ENCODE results near the gene PFDN4.

Gene PFDN4

GRCh38 chr20:54200487-54201267 lies 7.2 kb upstream of the PFDN4 start:
- no peak for DNase-seq (ENCODE audit: low read depth)

- DNase-seq (ENCODE audit: low read depth) = no peak
Observed at GRCh38 chr20:54201268-54201846, 6.5 kb upstream of the PFDN4 start.

- no peak for DNase-seq (ENCODE audit: low read depth)
Observed at GRCh38 chr20:54203281-54203680, 4.6 kb upstream of the PFDN4 start.

GRCh38 chr20:54204063-54204462 lies 3.8 kb upstream of the PFDN4 start:
- DNase-seq (ENCODE audit: low read depth) = no peak

- no peak for DNase-seq (ENCODE audit: low read depth)
Observed at GRCh38 chr20:54204481-54204880, 3.4 kb upstream of the PFDN4 start.

- DNase-seq (ENCODE audit: low read depth) = no peak
Observed at GRCh38 chr20:54205450-54205849, 2.4 kb upstream of the PFDN4 start.

- DNase-seq (ENCODE audit: low read depth) = no peak
Observed at GRCh38 chr20:54207053-54207742, 689 bp upstream of the PFDN4 start.

GRCh38 chr20:54208548-54209176 lies 775 bp downstream of the PFDN4 start:
- no peak for DNase-seq (ENCODE audit: low read depth)

- no peak for DNase-seq (ENCODE audit: low read depth)
Observed at GRCh38 chr20:54209216-54209813, 1.4 kb downstream of the PFDN4 start.

- no peak for DNase-seq (ENCODE audit: low read depth)
Observed at GRCh38 chr20:54212226-54212625, 4.3 kb downstream of the PFDN4 start.

- no peak for DNase-seq (ENCODE audit: low read depth)
Observed at GRCh38 chr20:54212871-54213270, 5.0 kb downstream of the PFDN4 start.

- DNase-seq (ENCODE audit: low read depth) = no peak
Observed at GRCh38 chr20:54214566-54214965, 6.7 kb downstream of the PFDN4 start.

- DNase-seq (ENCODE audit: low read depth) = no peak
Observed at GRCh38 chr20:54215157-54215789, 7.4 kb downstream of the PFDN4 start.

GRCh38 chr20:54217762-54218161 lies 9.9 kb downstream of the PFDN4 start:
- DNase-seq (ENCODE audit: low read depth) = no peak

- DNase-seq (ENCODE audit: low read depth) = no peak
Observed at GRCh38 chr20:54218470-54218869, 10.6 kb downstream of the PFDN4 start.

GRCh38 chr20:54219751-54220426 lies 12.0 kb downstream of the PFDN4 start:
- DNase-seq (ENCODE audit: low read depth) = no peak

- DNase-seq (ENCODE audit: low read depth) = no peak
Observed at GRCh38 chr20:54220722-54221121, 12.8 kb downstream of the PFDN4 start.

- DNase-seq (ENCODE audit: low read depth) = no peak
Observed at GRCh38 chr20:54221353-54221752, 13.5 kb downstream of the PFDN4 start.

- no peak for DNase-seq (ENCODE audit: low read depth)
Observed at GRCh38 chr20:54221996-54222890, 14.4 kb downstream of the PFDN4 start.

GRCh38 chr20:54223285-54223684 lies 15.4 kb downstream of the PFDN4 start:
- DNase-seq (ENCODE audit: low read depth) = no peak
